Trophoblast cell (in vitro differentiated cells and primary cell): Measurements from ENCODE around the gene CFAP53.

Experiments used
- DNase-seq, 2 donors: peaks; one replicate each; pipeline ENCODE4 v3.0.0-alpha.2; 2016
- H2AFZ ChIP-seq: 2 replicates; pipeline ENCODE4 v1.6.1; 2013; ENCODE audit warnings: low read length, moderate library complexity, mild to moderate bottlenecking; ENCODE audit not compliant: insufficient read depth, poor library complexity
- H2AK5ac ChIP-seq: 2 replicates; pipeline ENCODE4 v1.6.1; 2013; ENCODE audit warnings: mild to moderate bottlenecking, low read length
- H2BK120ac ChIP-seq: 2 replicates; pipeline ENCODE4 v1.6.1; 2013; ENCODE audit warnings: low read length, mild to moderate bottlenecking, moderate library complexity; ENCODE audit not compliant: insufficient read depth, poor library complexity
- H2BK12ac ChIP-seq: 2 replicates; pipeline ENCODE4 v1.6.1; 2013; ENCODE audit warnings: mild to moderate bottlenecking, low read length, moderate library complexity
- H2BK5ac ChIP-seq: 2 replicates; pipeline ENCODE4 v1.6.1; 2013; ENCODE audit warnings: low read length, low read depth, moderate library complexity, mild to moderate bottlenecking; ENCODE audit not compliant: poor library complexity
- H3K14ac ChIP-seq: 2 replicates; pipeline ENCODE4 v1.6.1; 2013; ENCODE audit warnings: mild to moderate bottlenecking, low read length
- H3K18ac ChIP-seq: 2 replicates; pipeline ENCODE4 v1.6.1; 2013; ENCODE audit warnings: mild to moderate bottlenecking, low read length
- H3K23ac ChIP-seq: 2 replicates; pipeline ENCODE4 v1.6.1; 2013; ENCODE audit warnings: low read length
- H3K27ac ChIP-seq: 2 replicates; pipeline ENCODE4 v1.5.1; 2013; ENCODE audit warnings: low read depth, mild to moderate bottlenecking, inconsistent platforms, low read length, moderate library complexity
- H3K27me3 ChIP-seq: 2 replicates; pipeline ENCODE4 v1.6.1; 2013; ENCODE audit warnings: inconsistent platforms, mild to moderate bottlenecking, low read length, moderate library complexity; ENCODE audit not compliant: insufficient read depth
- H3K36me3 ChIP-seq, 2 experiments: 1 replicate in 1 of 2; 2 replicates in 1 of 2; pipeline ENCODE4 v1.6.1; 2013; ENCODE audit warnings: low read length in 2 of 2, mild to moderate bottlenecking in 2 of 2, moderate library complexity in 1 of 2; ENCODE audit not compliant: insufficient read depth in 2 of 2, control insufficient read depth in 1 of 2
- H3K4ac ChIP-seq: 2 replicates; pipeline ENCODE4 v1.6.1; 2013; ENCODE audit warnings: low read depth, mild to moderate bottlenecking, low read length, moderate library complexity
- H3K4me1 ChIP-seq, 2 experiments: 1 replicate in 1 of 2; 2 replicates in 1 of 2; pipeline ENCODE4 v1.6.1; 2013; ENCODE audit warnings: low read length in 2 of 2, mild to moderate bottlenecking in 2 of 2, moderate library complexity in 1 of 2; ENCODE audit not compliant: insufficient read depth in 2 of 2, control insufficient read depth in 1 of 2
- H3K4me2 ChIP-seq: 2 replicates; pipeline ENCODE4 v1.6.1; 2013; ENCODE audit warnings: inconsistent platforms, mild to moderate bottlenecking, low read length, moderate library complexity
- H3K4me3 ChIP-seq: 2 replicates; pipeline ENCODE4 v1.5.1; 2013; ENCODE audit warnings: mild to moderate bottlenecking, low read depth, low read length, inconsistent platforms
- H3K79me1 ChIP-seq: one replicate; pipeline ENCODE4 v1.6.1; 2013; ENCODE audit warnings: low read length
- H3K79me2 ChIP-seq: 2 replicates; pipeline ENCODE4 v1.6.1; 2013; ENCODE audit warnings: low read length, mild to moderate bottlenecking; ENCODE audit not compliant: control insufficient read depth, insufficient read depth, poor library complexity
- H3K9ac ChIP-seq: 2 replicates; pipeline ENCODE4 v1.6.1; 2013; ENCODE audit warnings: mild to moderate bottlenecking, low read length
- H3K9me3 ChIP-seq: 2 replicates; pipeline ENCODE4 v1.6.1; 2013; ENCODE audit warnings: low read depth, mild to moderate bottlenecking, control low read depth, inconsistent platforms, low read length; ENCODE audit not compliant: insufficient read depth
- H4K12ac ChIP-seq: 2 replicates; pipeline ENCODE4 v1.6.1; 2013; ENCODE audit warnings: low read depth, mild to moderate bottlenecking, low read length, moderate library complexity
- H4K8ac ChIP-seq: 2 replicates; pipeline ENCODE4 v1.6.1; 2013; ENCODE audit warnings: low read depth, mild to moderate bottlenecking, low read length, moderate library complexity
- H4K91ac ChIP-seq: one replicate; pipeline ENCODE4 v1.6.1; 2013; ENCODE audit warnings: low read depth, mild to moderate bottlenecking, low read length, moderate library complexity
- WGBS: extraction: QIAGEN DNeasy Blood & Tissue Kit; methylation state at CpG from one replicate; pipeline ENCODE4 v1.1.7; 2013; ENCODE audit warnings: missing lambda C conversion rate; ENCODE audit not compliant: insufficient read length, insufficient coverage; ENCODE audit errors: extremely low coverage; 5-methylcytosine and 5-hydroxymethylcytosine counted together

Gene CFAP53

GRCh38 chr18:50283469-50284209 lies 17.3 kb upstream of the CFAP53 start:
- Histone ChIP-seq H3K9me3 (no peaks in the 10 kb centered on the region), H3K4ac (no peak overlapping the region), H3K27me3 (no peaks in the 10 kb centered on the region), H3K4me2 (no peak overlapping the region), H2AK5ac (no peak overlapping the region), H2BK120ac (no peak overlapping the region), H3K18ac (no peak overlapping the region), H4K8ac (no peak overlapping the region), H2AFZ (no peak overlapping the region), H2BK5ac (no peak overlapping the region), H3K4me1 (peaks cover 20 to 21% of the 10 kb centered on the region in 2 experiments), H3K79me2 (peaks cover 19% of the 10 kb centered on the region), H3K23ac (no peak overlapping the region), H2BK12ac (no peak overlapping the region), H3K79me1 (peaks cover 14% of the 10 kb centered on the region), H3K27ac (no peak overlapping the region), H3K4me3 (no peak overlapping the region), H4K91ac (no peak overlapping the region), H3K36me3 (peaks cover 39 to 46% of the 10 kb centered on the region in 2 experiments), H3K14ac (no peak overlapping the region), H3K9ac (no peak overlapping the region), H4K12ac (no peak overlapping the region)
- WGBS = no CpG with 5 or more reads among the region's 29 CpGs
- DNase-seq = no peak

GRCh38 chr18:50282521-50283335 lies 16.4 kb upstream of the CFAP53 start:
- Histone ChIP-seq H3K79me1 (peaks cover 12% of the 10 kb centered on the region), H3K79me2 (peaks cover 19% of the 10 kb centered on the region), H2BK5ac (no peak overlapping the region), H4K12ac (peak overlapping the region; percentile 79), H3K27me3 (no peaks in the 10 kb centered on the region), H3K9me3 (no peaks in the 10 kb centered on the region), H3K4me2 (no peak overlapping the region), H2BK12ac (no peak overlapping the region), H3K4me3 (no peak overlapping the region), H3K27ac (no peak overlapping the region), H3K18ac (no peak overlapping the region), H2AK5ac (no peak overlapping the region), H2BK120ac (no peak overlapping the region), H3K4me1 (peaks cover 20 to 21% of the 10 kb centered on the region in 2 experiments), H3K14ac (no peak overlapping the region), H3K9ac (no peak overlapping the region), H3K23ac (no peak overlapping the region), H3K36me3 (peaks cover 41 to 46% of the 10 kb centered on the region in 2 experiments), H2AFZ (no peak overlapping the region), H4K91ac (no peak overlapping the region), H3K4ac (no peak overlapping the region), H4K8ac (peak overlapping the region; percentile 96)
- no peak for DNase-seq
- 100% methylated on average over 1 of the region's 42 CpGs for WGBS

- WGBS = no CpG with 5 or more reads among the region's 35 CpGs
- Histone ChIP-seq H3K4me1 (peaks cover 20 to 21% of the 10 kb centered on the region in 2 experiments), H2BK120ac (peak overlapping the region; percentile 18), H3K36me3 (peaks cover 42 to 47% of the 10 kb centered on the region in 2 experiments), H3K23ac (no peak overlapping the region), H3K79me1 (peaks cover 9% of the 10 kb centered on the region), H4K91ac (peak overlapping the region; percentile 80), H3K27ac (peak overlapping the region; percentile 11), H3K14ac (peak overlapping the region; percentile 86), H4K12ac (peak overlapping the region; percentile 79), H3K4ac (peak overlapping the region; percentile 50), H2AK5ac (peak overlapping the region; percentile 65), H3K9me3 (no peaks in the 10 kb centered on the region), H3K18ac (peak overlapping the region; percentile 63), H4K8ac (peak overlapping the region; percentile 96), H3K79me2 (peaks cover 18% of the 10 kb centered on the region), H3K27me3 (no peaks in the 10 kb centered on the region), H2BK5ac (no peak overlapping the region), H2AFZ (peak overlapping the region; percentile 64), H2BK12ac (no peak overlapping the region), H3K4me3 (peak overlapping the region; percentile 99), H3K9ac (peak overlapping the region; percentile 81), H3K4me2 (peak overlapping the region; percentile 76)
- no peak for DNase-seq
These were observed 15.8 kb upstream of the CFAP53 start for GRCh38 chr18:50281972-50282520.

- no CpG with 5 or more reads among the region's 63 CpGs for WGBS
- Histone ChIP-seq H3K79me2 (peaks cover 13% of the 10 kb centered on the region), H3K27me3 (no peaks in the 10 kb centered on the region), H3K4me3 (peak within 1 kb of the TSS; percentile 99), H3K27ac (peak within 1 kb of the TSS; percentile 77), H3K4me1 (peaks cover 15 to 17% of the 10 kb centered on the region in 2 experiments), H4K8ac (peak within 1 kb of the TSS; percentile 96), H3K9me3 (no peaks in the 10 kb centered on the region), H2AFZ (peak within 1 kb of the TSS; percentile 64), H3K4me2 (peak within 1 kb of the TSS; percentile 76), H2AK5ac (peak within 1 kb of the TSS; percentile 65), H2BK5ac (peak within 1 kb of the TSS; percentile 29), H4K91ac (peak within 1 kb of the TSS; percentile 80), H4K12ac (peak within 1 kb of the TSS; percentile 79), H3K9ac (peak within 1 kb of the TSS; percentile 93), H3K14ac (peak within 1 kb of the TSS; percentile 88), H2BK120ac (peak within 1 kb of the TSS; percentile 39), H3K79me1 (peaks cover 9% of the 10 kb centered on the region), H3K23ac (no peak within 1 kb of the TSS), H3K36me3 (peaks cover 48 to 53% of the 10 kb centered on the region in 2 experiments), H3K18ac (peak within 1 kb of the TSS; percentile 74), H3K4ac (peak within 1 kb of the TSS; percentile 50), H2BK12ac (no peak within 1 kb of the TSS)
- DNase-seq = peak; percentile 98
These were observed 15.1 kb upstream of the CFAP53 start, which contains the start of gene MBD1 for GRCh38 chr18:50281295-50281971. TSS of gene MBD1 (minus strand) at chr18:50281523. CDS start at chr18:50279992, 1,531 bp downstream.
